ENCODE results near the gene FBXW7. TPM values are rescaled to one million over a fixed set of nuclear protein-coding genes. Genes with fewer than 3 reads are reported as not detected.

The FBXW7 gene
- total RNA-seq, 1 experiment from 2014 or later: 23.0 TPM

DNA sequence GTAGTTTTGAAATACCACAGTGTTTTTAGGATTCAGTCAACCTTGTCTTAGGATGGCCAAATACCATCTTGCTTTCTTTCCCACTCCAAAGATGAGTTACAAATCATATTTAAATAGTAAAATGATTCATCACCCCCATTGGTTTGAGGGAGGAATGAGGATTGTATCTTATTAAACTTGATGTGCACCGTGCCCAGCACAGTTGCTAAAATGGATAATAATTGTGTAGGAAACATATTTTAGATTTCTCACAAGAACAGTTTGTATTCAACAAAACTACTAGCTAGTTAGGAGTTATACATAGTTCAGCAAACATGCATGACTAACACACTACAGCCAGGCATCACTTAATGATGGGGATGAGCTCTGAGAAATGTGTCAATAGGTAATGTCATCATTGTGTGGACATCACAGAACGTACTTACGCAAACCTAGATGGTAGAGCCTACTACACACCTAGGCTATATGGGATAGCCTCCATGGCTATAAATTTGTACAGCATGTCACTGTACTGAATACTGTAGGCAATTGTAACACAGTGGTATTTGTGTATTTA, 245.4 kb downstream of the FBXW7 start:
- Mint-ChIP-seq H3K4me3 (no peak overlapping the region), H3K4me1 (peaks cover 18% of the 10 kb centered on the region), H3K9me3 (no peaks in the 10 kb centered on the region), H3K27me3 (ENCODE audit: low read depth) (no peaks in the 10 kb centered on the region), H3K27ac (no peak overlapping the region), H3K36me3 (no peaks in the 10 kb centered on the region)
- ChIA-PET POLR2A (no interaction called here), CTCF (no interaction called here)
- DNase-seq (ENCODE audit: low spot score) (no peak), ATAC-seq (no peak)
- TF ChIP-seq, protein P1, sequence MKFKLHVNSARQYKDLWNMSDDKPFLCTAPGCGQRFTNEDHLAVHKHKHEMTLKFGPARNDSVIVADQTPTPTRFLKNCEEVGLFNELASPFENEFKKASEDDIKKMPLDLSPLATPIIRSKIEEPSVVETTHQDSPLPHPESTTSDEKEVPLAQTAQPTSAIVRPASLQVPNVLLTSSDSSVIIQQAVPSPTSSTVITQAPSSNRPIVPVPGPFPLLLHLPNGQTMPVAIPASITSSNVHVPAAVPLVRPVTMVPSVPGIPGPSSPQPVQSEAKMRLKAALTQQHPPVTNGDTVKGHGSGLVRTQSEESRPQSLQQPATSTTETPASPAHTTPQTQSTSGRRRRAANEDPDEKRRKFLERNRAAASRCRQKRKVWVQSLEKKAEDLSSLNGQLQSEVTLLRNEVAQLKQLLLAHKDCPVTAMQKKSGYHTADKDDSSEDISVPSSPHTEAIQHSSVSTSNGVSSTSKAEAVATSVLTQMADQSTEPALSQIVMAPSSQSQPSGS (CRISPR knock-in tag; IDR thresholded peaks at IDR 0.05; ENCODE audit: borderline replicate concordance, low read depth): no peak
- TF ChIP-seq ZNF138 (CRISPR knock-in tag; conservative IDR thresholded peaks at IDR 0.05) (no peak), MYBL2 (CRISPR knock-in tag; IDR thresholded peaks at IDR 0.05) (no peak), ZNF219 (CRISPR knock-in tag; IDR thresholded peaks at IDR 0.05; ENCODE audit: borderline replicate concordance) (no peak), FOXK1 (CRISPR knock-in tag; IDR thresholded peaks at IDR 0.05) (no peak), ZNF671 (CRISPR knock-in tag; IDR thresholded peaks at IDR 0.05) (no peak)
- TF ChIP-seq, protein P2, sequence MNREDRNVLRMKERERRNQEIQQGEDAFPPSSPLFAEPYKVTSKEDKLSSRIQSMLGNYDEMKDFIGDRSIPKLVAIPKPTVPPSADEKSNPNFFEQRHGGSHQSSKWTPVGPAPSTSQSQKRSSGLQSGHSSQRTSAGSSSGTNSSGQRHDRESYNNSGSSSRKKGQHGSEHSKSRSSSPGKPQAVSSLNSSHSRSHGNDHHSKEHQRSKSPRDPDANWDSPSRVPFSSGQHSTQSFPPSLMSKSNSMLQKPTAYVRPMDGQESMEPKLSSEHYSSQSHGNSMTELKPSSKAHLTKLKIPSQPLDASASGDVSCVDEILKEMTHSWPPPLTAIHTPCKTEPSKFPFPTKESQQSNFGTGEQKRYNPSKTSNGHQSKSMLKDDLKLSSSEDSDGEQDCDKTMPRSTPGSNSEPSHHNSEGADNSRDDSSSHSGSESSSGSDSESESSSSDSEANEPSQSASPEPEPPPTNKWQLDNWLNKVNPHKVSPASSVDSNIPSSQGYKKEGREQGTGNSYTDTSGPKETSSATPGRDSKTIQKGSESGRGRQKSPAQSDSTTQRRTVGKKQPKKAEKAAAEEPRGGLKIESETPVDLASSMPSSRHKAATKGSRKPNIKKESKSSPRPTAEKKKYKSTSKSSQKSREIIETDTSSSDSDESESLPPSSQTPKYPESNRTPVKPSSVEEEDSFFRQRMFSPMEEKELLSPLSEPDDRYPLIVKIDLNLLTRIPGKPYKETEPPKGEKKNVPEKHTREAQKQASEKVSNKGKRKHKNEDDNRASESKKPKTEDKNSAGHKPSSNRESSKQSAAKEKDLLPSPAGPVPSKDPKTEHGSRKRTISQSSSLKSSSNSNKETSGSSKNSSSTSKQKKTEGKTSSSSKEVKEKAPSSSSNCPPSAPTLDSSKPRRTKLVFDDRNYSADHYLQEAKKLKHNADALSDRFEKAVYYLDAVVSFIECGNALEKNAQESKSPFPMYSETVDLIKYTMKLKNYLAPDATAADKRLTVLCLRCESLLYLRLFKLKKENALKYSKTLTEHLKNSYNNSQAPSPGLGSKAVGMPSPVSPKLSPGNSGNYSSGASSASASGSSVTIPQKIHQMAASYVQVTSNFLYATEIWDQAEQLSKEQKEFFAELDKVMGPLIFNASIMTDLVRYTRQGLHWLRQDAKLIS (CRISPR knock-in tag; IDR thresholded peaks at IDR 0.05; ENCODE audit: borderline replicate concordance): no peak
- TF ChIP-seq, protein P3, sequence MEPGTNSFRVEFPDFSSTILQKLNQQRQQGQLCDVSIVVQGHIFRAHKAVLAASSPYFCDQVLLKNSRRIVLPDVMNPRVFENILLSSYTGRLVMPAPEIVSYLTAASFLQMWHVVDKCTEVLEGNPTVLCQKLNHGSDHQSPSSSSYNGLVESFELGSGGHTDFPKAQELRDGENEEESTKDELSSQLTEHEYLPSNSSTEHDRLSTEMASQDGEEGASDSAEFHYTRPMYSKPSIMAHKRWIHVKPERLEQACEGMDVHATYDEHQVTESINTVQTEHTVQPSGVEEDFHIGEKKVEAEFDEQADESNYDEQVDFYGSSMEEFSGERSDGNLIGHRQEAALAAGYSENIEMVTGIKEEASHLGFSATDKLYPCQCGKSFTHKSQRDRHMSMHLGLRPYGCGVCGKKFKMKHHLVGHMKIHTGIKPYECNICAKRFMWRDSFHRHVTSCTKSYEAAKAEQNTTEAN (CRISPR knock-in tag; IDR thresholded peaks at IDR 0.05): no peak
- TF ChIP-seq, protein P4, sequence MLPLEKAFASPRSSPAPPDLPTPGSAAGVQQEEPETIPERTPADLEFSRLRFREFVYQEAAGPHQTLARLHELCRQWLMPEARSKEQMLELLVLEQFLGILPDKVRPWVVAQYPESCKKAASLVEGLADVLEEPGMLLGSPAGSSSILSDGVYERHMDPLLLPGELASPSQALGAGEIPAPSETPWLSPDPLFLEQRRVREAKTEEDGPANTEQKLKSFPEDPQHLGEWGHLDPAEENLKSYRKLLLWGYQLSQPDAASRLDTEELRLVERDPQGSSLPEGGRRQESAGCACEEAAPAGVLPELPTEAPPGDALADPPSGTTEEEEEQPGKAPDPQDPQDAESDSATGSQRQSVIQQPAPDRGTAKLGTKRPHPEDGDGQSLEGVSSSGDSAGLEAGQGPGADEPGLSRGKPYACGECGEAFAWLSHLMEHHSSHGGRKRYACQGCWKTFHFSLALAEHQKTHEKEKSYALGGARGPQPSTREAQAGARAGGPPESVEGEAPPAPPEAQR (CRISPR knock-in tag; IDR thresholded peaks at IDR 0.05): no peak

GRCh38 chr4:152289941-152290340, 246.0 kb downstream of the FBXW7 start:
- peaks cover 18% of the 10 kb centered on the region for H3K4me1 Mint-ChIP-seq
- no peaks in the 10 kb centered on the region for H3K9me3 Mint-ChIP-seq
- H3K4me3 Mint-ChIP-seq: no peak overlapping the region
- H3K27me3 Mint-ChIP-seq (ENCODE audit: low read depth): no peaks in the 10 kb centered on the region
- no peak overlapping the region for H3K27ac Mint-ChIP-seq
- POLR2A ChIA-PET: no interaction called here
- DNase-seq (ENCODE audit: low spot score): no peak
- no peaks in the 10 kb centered on the region for H3K36me3 Mint-ChIP-seq
- CTCF ChIA-PET: no interaction called here
- ATAC-seq: no peak
- TF ChIP-seq ESRRA (CRISPR knock-in tag; IDR thresholded peaks at IDR 0.05; ENCODE audit: borderline replicate concordance) (no peak), EMX1 (CRISPR knock-in tag; IDR thresholded peaks at IDR 0.05) (no peak), ELF4 (CRISPR knock-in tag; IDR thresholded peaks at IDR 0.05; ENCODE audit: low read depth) (no peak), SMAD3 (CRISPR knock-in tag; IDR thresholded peaks at IDR 0.05; ENCODE audit: borderline replicate concordance) (no peak), ATF3 (CRISPR knock-in tag; conservative IDR thresholded peaks at IDR 0.05) (no peak), CTCF (IDR thresholded peaks at IDR 0.05) (no peak), HMGA2 (CRISPR knock-in tag; IDR thresholded peaks at IDR 0.05) (no peak), ZNF121 (CRISPR knock-in tag; IDR thresholded peaks at IDR 0.05) (no peak), CREM (CRISPR knock-in tag; IDR thresholded peaks at IDR 0.05) (no peak), IRF1 (CRISPR knock-in tag; IDR thresholded peaks at IDR 0.05) (no peak), OVOL2 (CRISPR knock-in tag; IDR thresholded peaks at IDR 0.05; ENCODE audit: borderline replicate concordance) (no peak)

All from WTC11 (cell line).